Head of caudate nucleus (tissue), 42 donors: ENCODE data around the gene IL1RAPL2.
"Not testable (repeated sequence)": the region's sequence is repeated elsewhere in the genome, so short reads cannot be mapped to it uniquely, and the experiment has no call there.

Experiments used
- DNase-seq, 42 donors: peaks; one replicate each; pipeline versions ENCODE4 v3.0.0 to v3.0.0-alpha.2; 2020 to 2021; ENCODE audit warnings: mixed read lengths in 7 of 42
- intact Hi-C: fragments of 100-400 bp; cut with DNase I; formaldehyde crosslinking; loops from one replicate; pipeline ENCODE4 v1.15.0; 2022

The IL1RAPL2 gene

GRCh38 chrX:105775679-105776078 lies 1209.7 kb downstream of the IL1RAPL2 start:
- intact Hi-C loops: no loop called here
- no peak for DNase-seq

GRCh38 chrX:105781804-105782203 lies 1215.8 kb downstream of the IL1RAPL2 start:
- no peak for DNase-seq
- intact Hi-C loops: no loop called here

GRCh38 chrX:105796877-105797276 lies 1230.9 kb downstream of the IL1RAPL2 start:
- intact Hi-C loops, DNase-seq: not testable (repeated sequence)

GRCh38 chrX:105803891-105804290 lies 1237.9 kb downstream of the IL1RAPL2 start:
- intact Hi-C loops: no loop called here
- DNase-seq: no peak

- intact Hi-C loops, DNase-seq: not testable (repeated sequence)
Observed at GRCh38 chrX:105805655-105806054, 1239.7 kb downstream of the IL1RAPL2 start.

- intact Hi-C loops: no loop called here
- DNase-seq: no peak
Observed at GRCh38 chrX:105816517-105816916, 1250.5 kb downstream of the IL1RAPL2 start.
